GM18498 (cell line): ENCODE results near the gene MRAP2.
"Not testable (repeated sequence)": the region's sequence is repeated elsewhere in the genome, so short reads cannot be mapped to it uniquely, and the experiment has no call there.

Source experiments
- ATAC-seq: cut with Tn5 transposase; IDR thresholded peaks from one replicate; pipeline ENCODE4 v1.9.1; 2021; ENCODE audit warnings: mild to moderate bottlenecking, moderate library complexity; ENCODE audit not compliant: unreplicated experiment

The MRAP2 gene

DNA sequence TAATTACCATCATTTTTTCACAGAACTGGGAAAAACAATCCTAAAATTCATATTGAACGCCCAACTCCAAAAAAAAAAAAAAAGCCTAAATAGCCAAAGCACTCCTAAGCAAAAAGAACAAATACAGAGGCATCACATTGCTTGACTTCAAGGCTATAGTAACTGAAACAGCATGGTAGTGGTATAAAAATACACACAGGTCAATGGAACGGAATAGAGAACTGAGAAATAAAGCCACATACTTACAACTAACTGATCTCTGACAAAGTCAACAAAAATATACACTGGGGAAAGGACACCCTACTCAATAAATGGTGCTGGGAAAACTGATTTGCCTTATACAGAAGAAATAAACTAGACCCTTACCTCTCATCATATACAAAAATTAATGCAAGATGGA lies 89.6 kb downstream of the MRAP2 start:
- ATAC-seq, result peak; percentile 82

- not testable (repeated sequence) for ATAC-seq
These were observed 96.0 kb downstream of the MRAP2 start for GRCh38 chr6:84129588-84129987.

GRCh38 chr6:84133385-84133784 lies 99.8 kb downstream of the MRAP2 start:
- not testable (repeated sequence) for ATAC-seq

DNA sequence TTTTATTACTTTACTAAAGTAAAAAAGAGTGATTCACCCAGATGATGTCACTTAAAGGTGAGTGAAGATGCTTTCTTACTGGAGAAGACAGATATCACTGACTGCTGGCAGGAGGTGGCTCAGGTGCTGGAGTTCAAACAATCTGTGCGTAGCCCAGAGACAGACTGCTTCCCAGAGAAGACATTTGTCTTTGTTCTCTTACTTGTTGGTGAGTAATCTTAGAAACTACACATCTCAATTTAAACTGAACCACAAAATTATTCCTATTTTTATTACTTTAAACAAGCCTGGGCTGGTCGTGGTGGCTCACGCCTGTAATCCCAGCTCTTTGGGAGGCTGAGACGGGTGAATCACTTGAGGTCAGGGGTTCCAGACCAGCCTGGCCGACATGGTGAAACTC lies 101.7 kb downstream of the MRAP2 start:
- no peak for ATAC-seq

- no peak for ATAC-seq
These were observed 102.9 kb downstream of the MRAP2 start for GRCh38 chr6:84136364-84137050.

- ATAC-seq, result no peak
These were observed 103.4 kb downstream of the MRAP2 start for GRCh38 chr6:84137051-84137375.

DNA sequence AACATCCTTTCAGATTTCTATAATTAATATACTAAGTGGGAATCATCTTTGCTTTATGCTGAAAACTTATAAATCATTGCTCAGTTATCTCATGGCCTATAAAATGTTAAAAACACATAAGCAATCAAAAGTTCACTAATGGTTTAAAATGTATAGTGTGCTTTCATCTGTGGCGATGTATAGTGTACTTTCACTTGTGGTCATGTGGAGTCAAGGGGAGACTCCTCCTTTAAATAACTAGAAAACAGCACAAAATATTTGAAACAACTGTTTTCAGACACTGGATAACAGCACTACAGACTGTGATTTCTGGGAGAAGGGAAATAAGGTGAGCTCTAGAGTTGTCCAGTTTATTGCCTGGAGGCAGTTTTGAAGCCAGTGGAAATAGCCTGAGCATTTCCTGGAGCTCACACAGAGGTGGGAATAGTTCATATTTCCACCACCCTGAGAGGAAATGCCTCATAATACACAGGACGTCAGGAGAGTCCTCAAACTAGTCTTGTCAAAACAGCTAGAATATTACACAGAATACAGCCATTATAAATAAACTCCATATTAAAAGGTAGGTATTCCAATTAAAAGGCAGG lies 104.5 kb downstream of the MRAP2 start:
- ATAC-seq, result no peak

GRCh38 chr6:84139311-84139710 lies 105.7 kb downstream of the MRAP2 start:
- no peak for ATAC-seq
